NCI-H82 treated with DMSO at 0.1 percent for 48 hours (cell line): ENCODE data around the gene TMEM88.
A peak's percentile ranks its signal among the peaks of the same experiment; 100 is the strongest.
"Not testable (repeated sequence)": the region's sequence is repeated elsewhere in the genome, so short reads cannot be mapped to it uniquely, and the experiment has no call there.

Source experiments
- DNase-seq: peaks from one replicate; lab custom pipeline; 2025; ENCODE audit not compliant: unreplicated experiment; lab: John Stamatoyannopoulos, UW

TMEM88 gene

DNA sequence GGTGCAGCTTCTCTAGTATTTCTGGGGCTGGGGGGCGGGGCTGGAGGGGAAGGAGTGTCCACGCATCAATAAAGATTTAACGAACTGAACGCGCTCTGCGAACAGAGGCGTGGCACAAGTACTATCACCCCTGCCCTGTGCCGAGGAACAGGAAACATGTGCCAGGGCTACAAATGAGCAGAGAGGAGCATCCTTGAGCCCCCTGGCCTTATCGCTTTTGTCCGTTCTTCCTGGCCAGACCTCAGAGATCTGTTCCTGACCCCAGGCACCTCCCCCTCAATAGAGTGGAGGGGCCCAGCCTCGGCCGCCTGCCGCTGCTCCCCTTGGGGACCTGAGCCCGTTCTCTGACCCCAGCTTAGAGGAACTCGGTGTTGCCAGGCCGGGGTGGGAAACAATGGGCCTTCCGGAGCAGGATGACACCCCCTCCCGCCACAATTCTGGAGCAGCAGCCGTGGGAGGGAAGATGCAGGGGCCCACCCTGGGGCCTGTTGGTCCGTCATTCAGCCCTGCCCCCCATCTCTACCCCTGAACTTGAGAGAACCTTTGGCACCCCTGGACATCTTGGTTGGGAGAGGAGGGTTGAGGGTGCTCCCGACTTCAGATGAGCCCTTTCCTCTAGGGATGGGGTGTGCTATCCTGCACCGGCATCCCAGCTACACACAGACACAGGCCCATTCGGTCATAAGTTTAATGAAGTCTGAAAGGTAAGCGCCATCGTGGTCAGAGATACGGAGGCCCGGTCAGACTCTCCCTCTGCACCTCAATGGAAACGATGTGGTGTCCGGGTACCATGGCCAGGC is 1.3 kb downstream of the TMEM88 start:
- peak; percentile 35 for DNase-seq

DNA sequence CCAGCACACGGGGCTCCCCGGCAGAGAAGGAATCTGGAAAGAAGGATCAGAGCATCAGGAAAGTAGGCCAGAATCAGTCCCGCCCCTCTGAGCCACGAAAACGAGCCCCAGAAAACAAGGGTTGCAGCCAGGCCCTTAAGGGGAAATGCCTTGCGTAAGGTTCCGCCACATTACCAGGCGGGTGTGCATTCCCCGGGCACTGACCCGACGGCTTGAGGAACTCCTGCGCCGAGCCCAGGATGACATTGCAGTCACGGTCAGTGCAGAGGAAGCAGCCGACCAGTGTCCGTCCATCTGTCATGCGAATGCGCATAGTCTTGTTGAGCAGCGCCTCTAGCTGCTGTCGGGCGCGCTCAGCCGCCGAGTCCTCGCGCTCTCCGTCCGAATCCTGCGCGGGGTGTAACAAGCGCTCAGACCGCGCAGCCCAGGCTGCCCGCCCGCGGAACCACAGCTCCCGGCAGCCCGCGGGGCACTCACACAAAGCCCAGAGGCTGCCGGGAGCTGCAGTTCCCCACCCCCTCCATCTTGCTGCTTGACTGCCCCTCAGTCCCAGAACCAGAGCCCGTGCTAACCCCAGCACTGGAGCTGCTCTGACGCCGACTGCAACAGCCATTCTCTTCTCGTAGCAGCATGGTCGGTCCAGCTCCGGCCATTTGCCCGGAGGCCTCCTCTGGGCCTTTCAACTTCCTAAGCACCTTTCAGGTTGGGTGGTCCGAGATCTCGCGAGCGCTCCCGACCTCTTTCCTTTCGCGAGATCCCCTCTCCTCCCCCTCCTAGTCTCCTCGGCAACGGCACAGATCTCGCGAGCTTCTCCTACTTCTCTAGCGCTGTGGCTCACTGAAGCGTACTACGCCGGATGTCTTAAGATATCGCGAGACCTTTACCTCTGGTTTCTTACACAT is 2.2 kb downstream of the TMEM88 start, which contains the start of gene NAA38:
NAA38 (minus strand) TSS at position 749 of the 902 bp plus-strand sequence; CDS start at position 653, 96 bp downstream.
- peak; percentile 100 for DNase-seq

DNA sequence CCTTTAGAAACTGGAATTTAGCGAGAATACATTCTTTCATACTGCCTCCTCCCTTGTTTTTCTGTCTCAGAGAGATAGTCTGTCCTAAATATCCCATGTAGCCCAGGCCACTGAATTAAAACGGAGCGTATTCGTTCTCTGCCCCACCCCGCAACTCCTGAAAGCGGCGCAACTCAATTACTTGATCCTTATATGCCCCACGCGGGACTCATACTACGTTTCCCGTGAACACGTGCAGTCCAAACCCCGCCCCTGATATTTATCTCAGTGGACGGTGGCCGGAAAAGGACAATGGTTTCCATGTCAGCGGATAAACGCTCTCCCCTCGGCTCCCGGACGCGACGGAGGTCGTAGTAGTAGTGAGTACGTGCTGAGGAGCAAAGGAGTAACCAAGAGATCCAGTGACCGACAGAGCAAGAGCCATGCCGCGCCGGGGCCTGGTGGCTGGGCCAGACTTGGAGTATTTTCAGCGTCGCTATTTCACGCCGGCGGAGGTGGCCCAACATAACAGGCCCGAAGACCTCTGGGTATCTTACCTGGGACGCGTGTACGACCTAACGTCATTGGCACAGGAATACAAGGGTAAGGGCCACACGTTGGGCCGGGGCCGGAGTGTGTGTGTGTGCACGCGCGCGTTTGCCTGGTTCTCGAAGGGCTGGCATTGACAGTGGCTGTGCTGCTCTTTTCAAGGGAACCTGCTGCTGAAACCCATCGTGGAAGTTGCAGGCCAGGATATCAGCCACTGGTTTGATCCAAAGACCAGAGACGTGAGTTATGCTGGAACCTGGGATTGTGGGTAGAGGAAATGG is 3.1 kb downstream of the TMEM88 start, which contains the start of gene CYB5D1:
CYB5D1 (plus strand) TSS at position 291 of the 809 bp plus-strand sequence; CDS start at position 423, 132 bp downstream.
- DNase-seq = peak; percentile 99

DNA sequence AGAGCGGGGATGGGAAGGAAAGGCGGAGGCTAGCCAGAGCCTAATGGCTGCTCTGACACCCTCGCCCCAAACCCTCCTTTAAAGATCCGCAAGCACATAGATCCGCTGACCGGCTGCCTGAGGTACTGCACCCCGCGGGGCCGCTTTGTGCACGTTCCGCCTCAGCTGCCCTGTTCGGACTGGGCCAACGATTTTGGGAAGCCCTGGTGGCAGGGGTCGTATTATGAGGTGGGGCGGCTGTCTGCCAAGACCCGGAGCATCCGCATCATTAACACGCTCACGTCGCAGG is 3.6 kb downstream of the TMEM88 start:
- no peak for DNase-seq

DNA sequence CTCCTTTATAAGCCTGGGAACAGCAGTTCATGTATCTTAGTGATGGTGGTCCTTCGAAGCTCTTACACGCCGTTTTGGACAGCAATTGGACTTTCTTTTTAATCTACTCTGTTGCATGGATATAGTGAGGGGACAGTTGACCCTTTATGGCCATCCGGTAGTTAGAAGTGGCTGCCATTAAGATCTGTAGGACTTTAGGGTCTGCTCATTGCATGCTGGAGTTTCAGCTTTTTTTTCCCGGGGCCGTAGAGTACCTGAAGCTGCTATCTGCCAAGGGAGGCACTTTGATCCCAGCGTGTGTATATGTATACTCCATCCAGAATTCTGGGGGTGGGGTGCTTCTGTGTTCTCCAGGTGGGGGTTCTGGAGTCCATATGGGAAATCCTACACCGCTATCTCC is 4.2 kb downstream of the TMEM88 start:
- DNase-seq = no peak

DNA sequence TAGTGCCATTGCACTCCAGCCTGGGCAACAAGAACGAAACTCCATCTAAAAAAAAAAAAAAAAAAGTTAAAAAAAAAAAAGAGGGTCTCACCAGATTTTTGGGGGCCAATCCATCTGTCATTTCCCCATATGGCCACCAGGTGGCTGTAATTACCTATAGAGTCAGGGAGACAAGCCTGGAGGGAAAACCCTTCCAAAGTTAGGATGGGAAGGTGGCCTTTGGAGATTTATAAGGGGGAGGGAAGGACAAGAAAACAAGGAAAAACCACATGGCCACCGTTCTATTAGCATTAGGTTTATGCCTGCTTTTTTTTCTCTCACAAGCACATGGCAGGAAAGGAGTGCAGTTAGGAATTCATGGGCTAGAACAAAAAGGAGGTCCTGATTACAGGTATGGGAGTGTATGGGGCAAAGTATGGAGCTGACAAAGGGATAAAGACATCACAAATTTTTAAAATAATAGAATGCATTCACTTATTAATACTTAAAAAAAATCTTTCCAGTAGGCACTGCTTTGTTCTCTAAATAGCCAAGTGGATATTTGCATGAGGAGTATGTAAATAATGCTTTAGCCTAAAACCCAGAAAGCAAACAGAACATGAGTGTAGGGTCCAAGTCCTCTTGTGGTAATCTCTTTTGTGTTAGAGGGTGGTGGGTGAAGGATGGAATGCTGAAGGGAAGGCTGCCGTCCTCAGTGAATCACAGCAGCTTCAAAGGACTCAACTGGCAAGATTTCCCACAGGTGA is 8.0 kb downstream of the TMEM88 start:
- peak; percentile 10 for DNase-seq

DNA sequence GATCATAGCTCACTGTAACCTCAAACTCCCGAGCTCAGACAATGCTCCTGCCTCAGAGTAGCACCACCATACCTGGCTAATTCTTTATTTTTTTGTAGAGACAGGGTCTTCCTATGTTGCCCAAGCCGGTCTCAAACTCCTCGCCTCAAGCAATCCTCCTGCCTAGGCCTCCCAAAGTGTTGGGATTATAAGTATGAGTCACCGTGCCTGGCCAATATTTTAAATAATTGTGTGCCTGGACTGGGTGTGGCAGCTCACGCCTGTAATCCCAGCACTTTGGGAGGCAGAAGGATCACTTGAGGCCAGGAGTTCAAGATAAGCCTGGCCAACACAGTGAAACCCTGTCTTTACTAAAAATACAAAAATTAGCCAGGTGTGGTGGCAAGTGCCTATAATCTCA is 9.5 kb downstream of the TMEM88 start:
- DNase-seq = not testable (repeated sequence)

DNA sequence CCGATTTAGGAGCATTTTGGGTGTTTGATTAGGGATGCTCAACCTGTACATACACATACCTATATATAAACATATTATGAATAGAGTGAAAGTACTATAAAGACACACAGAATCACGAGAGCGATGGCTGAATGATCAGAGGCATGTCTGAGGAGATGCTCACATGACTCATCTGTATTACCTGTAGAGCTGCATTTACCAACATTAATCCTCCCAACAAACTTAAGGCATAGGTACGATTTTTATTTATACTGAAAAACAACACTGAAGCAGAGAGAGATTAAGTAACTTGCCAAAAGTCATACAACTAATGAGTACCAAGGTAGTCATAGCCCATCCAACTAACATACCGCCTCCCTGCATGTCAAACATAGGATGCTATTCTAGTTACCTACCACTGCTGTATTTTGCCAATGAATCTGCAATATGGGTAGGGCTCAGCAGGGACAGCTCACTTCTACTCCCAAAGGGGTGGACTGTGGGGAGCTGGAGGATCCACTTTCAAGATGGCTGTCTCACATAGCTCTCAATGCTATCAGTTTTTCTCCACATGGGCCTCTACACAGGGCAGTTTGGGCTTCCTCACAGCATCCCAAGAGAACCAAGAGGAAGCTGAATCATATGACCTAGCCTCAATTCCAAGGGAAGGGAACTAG is 10.3 kb downstream of the TMEM88 start:
- no peak for DNase-seq

DNA sequence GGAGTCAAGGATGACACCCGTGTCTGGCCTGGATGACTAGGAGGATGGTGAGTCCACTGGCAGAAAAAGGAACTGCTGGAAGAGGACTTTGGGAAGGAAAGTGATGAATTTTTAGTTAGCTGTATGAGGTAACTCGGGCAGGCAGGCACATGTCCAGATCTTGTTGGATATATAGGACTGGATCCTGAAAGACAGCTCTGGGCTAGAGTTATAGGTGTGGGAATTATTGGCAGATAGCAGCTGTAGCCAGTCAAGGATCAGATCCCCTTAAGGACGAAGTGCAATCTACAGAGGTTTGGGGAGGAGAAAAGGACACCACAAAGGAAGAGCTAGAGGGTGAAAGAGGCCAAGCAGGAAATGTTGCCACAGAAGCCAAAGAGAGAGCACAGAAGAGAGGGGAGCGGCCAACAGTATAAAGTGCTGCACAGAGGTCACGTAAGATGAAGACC is 13.0 kb downstream of the TMEM88 start:
- no peak for DNase-seq

DNA sequence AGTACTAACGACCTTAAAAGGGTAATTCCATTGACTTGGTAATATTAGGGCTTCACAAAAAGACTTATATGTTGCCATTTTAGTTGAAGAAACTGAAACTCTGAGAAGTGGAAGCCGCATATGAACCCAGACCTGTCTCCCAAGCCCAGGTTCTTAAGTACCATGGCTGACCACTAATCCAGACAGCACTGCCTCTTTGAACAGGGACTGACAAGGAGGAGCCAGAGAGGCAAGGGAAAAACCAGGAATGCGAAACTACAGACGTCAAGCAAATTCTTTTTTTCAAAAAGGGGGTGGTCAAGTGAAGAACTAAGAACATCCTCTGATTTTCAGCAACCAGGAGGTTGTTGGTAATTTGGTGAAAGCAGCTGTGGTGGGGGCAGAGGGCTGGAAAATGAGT is 18.2 kb downstream of the TMEM88 start:
- no peak for DNase-seq

DNA sequence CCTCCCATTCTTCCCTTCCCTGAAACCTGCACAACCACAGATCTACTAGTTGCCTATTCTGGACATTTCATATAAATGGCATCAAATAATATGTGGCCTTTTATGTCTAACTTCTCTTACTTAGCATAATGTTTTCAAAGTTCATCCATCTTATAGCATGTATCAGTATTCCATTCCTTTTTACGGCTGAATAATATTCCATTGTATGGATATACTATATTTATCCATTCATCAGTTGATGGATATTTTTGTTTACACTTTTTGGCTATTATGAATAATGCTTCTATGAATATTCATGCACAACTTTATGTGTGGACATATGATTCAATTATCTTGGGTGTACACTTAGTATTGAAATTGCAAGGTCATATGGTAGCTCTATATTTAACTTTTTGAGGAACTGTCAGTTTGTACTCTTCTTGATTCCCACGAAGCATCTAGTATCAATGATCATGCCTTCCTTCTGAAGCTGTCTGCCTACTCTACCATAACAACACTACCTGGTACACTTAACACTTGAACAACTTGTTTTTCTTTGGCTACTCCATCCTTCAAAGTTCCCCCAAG is 21.0 kb downstream of the TMEM88 start:
- no peak for DNase-seq

DNA sequence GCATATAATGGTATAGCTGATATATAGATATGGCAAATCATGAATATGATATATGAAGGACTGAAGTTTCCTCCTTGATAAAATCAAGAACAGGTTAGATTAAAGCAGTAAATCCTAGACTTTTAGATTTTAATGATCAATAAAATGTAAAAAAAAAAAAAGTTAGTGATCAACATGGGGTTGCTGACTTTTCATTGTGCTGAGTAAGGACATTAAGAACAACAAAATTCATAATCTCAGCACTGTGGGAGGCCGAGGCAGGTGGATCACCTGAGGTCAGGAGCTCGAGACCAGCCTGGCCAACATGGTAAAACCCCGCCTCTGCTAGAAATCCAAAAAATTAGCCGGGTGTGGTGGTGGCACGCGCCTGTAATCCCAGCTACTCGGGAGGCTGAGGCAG is 23.4 kb downstream of the TMEM88 start:
- no peak for DNase-seq

DNA sequence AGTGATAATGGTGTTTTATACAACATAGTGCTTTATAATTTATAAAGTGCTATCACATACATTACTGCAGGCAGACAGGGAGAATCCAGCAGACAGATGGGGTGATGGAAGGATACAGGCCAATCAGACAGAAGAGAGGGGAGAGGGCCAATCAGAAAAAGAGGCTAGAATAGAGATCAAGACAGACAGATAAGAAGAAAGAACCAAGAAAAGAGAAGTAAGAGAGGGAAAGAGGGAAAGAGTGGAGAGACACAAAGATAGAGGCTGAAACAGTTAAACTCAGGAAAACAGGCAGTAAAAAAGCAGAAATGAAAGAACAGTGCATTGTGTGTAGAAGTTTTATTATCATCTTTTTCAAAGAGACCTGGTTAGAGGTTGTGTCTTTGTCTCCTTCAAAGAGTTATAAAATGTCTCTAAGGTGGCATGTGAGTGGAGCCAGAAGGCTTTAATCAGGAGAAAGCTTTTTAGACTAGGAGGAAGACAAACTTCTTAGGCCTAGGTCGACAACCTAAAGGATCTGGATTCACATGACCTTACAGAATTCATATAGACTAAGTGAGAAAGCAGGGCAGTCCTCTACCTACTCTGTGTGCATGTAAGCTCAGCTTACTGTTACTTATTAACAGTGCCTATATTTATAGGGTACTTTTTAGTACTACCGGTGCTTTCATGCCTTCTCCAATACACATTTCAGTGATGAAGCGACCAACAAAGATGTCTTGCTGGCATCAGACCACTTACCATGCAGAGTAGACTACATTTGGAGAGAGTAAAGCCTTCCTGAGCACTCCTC is 25.4 kb downstream of the TMEM88 start:
- peak; percentile 70 for DNase-seq

DNA sequence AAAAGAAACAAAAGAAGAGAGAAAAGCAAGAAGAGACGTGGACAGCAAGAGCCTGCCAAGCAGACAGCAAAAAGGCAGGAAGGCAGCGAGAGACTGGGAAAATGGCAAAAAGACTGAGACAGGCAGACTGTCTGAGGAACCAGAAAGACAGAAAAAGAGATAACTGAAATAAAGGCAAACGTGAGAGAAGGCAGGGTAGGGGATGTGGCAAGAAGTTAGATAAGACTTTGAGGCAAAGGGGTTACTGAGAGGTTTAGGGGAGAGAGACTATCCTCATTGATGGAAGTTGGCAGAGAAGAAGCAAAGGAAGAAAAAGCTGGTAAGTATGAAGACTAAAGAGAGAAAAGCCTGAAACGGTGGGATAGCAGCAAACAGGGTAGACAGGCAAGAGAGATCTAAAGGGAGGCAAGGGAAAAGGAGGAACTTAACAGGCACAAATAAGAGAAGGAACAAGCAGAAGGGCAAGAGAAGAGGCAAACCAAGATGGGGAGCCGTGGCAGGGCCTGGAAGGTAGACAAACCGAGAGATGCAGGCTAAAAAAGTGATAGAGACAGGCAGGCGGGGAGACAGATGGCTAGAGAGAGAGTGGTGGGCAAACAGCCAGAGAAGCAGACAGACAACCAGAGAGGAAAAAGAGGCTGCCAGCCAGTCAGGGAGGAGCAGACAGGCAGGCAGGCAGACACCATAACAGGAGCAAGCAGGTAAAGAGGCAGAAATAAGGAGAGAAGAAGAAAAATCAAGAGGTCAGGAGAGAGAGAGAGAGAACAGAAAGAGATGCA is 26.6 kb downstream of the TMEM88 start:
- peak; percentile 88 for DNase-seq

DNA sequence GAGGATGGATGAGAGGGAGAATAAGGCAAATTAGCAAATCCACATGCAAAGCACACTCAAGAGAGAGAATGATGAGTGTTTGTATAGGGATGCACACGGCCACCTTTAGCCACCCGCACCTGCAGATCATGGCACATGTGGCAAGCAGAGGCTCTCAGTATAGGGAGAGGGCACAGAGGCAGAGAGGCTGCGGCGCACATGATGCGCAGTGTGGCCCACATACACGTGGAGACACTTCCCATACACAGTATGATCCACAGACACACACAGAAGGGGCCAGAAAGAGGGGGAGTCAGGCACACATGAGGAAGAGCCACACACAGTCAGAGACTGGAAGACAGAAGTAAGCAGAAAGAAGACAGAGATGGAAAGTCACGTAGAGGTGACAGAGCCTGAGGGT is 27.2 kb downstream of the TMEM88 start:
- no peak for DNase-seq

DNA sequence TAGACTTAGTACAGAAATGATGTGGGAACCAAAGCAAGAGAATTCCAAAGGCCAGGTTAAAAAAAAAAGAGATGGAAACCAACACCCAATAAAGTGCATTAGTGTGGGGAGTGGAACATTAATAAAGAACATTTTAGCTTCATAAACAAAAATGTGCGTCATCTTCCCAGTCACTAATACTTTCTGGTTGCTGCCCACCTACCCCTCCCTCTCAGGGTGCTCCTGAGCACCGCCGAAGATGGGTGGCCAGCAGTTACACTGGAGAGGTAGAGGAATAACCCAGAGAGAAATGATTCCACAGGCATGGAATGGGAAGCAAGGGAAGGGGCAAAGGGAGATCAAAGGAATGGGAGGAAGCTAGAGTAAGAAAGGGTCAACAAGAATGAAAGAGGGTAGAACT is 27.8 kb downstream of the TMEM88 start:
- DNase-seq = peak; percentile 49

DNA sequence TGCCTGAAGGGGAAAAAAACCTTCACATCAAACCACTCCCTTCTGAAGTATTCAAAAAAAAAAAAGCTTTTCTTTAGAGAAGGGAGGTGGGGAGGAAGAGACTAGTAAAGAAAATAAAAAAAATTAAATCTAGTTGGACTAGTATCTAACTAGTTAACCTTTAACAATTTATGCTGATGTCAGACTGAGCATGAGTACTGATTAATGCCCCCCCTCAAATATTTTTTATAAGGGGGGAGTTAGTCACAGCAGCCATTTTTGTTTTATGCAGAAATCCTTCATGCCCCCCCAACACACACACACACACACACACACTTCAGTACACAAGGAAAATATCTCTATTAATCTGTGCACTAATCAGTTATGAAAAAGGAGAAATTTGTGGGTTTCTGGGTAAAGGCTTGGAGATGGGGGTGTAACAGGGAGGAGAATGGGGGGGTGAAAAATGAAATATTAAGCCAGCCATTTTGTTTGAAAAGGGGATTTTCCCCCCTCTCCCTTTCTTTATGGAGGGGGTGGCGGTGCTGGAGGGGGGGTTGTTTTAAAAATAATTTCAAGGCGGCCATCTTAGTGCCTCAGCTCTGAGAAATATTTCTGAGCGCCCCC is 29.0 kb downstream of the TMEM88 start:
- DNase-seq = peak; percentile 25
